ENCODE results near the gene IL20RB. TPM values are rescaled to one million over a fixed set of nuclear protein-coding genes. Genes with fewer than 3 reads are reported as not detected.

IL20RB gene
- polyA plus RNA-seq, 3 donors = 0.16 to 1.2 TPM; not detected in 1

- Histone ChIP-seq H3K4me2 (replicated peaks; ENCODE audit: extremely low read depth, low read length, poor library complexity, severe bottlenecking) (no peak overlapping the region), H2AFZ (ENCODE audit: insufficient read depth, low read depth, low read length, poor library complexity, severe bottlenecking) (no peak overlapping the region), H3K9me3 (replicated peaks in 1 of 2; ENCODE audit: control insufficient read depth in 1 of 2, insufficient read depth in 1 of 2, low read length in 2 of 2) (no peaks in the 10 kb centered on the region), H3K27me3 (ENCODE audit: control insufficient read depth in 2 of 2, insufficient read depth in 2 of 2, low read length in 2 of 2) (no peaks in the 10 kb centered on the region), H3K36me3 (replicated peaks in 1 of 2; ENCODE audit: control insufficient read depth in 1 of 2, insufficient read depth in 2 of 2, low read length in 2 of 2) (peaks cover 0 to 7% of the 10 kb centered on the region in 2 donors), H3K9ac (ENCODE audit: insufficient read depth, low read length, poor library complexity, severe bottlenecking) (no peak overlapping the region), H4K20me1 (ENCODE audit: insufficient read depth, low read length) (peaks cover 85% of the 10 kb centered on the region), H3K27ac (ENCODE audit: low read depth in 1 of 2, low read length in 2 of 2) (no peak overlapping the region), H3K4me3 (replicated peaks in 1 of 3; ENCODE audit: low read depth in 2 of 3, low read length in 3 of 3) (no peak overlapping the region), H3K4me1 (ENCODE audit: control insufficient read depth in 1 of 2, insufficient read depth in 2 of 2, low read length in 2 of 2) (peaks cover 0 to 10% of the 10 kb centered on the region in 2 donors), H3K79me2 (ENCODE audit: insufficient read depth, low read length) (peaks cover 88% of the 10 kb centered on the region)
- intact Hi-C loops (cut with micrococcal nuclease) = no loop called here
- Mint-ChIP-seq H3K4me1 (peaks cover 31% of the 10 kb centered on the region), H3K4me3 (no peak overlapping the region), H3K9me3 (no peaks in the 10 kb centered on the region), H3K36me3 (peaks cover 4 to 6% of the 10 kb centered on the region in 2 donors), H3K27me3 (ENCODE audit: low read depth in 3 of 3) (no peaks in the 10 kb centered on the region), H3K27ac (peak overlapping the region in 3 of 7 donors; percentile 2 to 43 (median 6))
- 90% methylated on average over 3 of the region's 4 CpGs for WGBS (ENCODE audit: insufficient coverage)
- no peak for TF ChIP-seq CTCF (IDR thresholded peaks at IDR 0.05)
- DNase-seq = no peak
Observed at GRCh38 chr3:136920904-136921611, 36.7 kb upstream of the IL20RB start.

GRCh38 chr3:136925425-136926190, 32.2 kb upstream of the IL20RB start:
- H3K4me3 ChIP-seq (replicated peaks in 1 of 3; ENCODE audit: low read depth in 2 of 3, low read length in 3 of 3) = no peak overlapping the region

More at GRCh38 chr3:136925425-136926190, 32.2 kb upstream of the IL20RB start:
- no peak overlapping the region for H3K4me2 ChIP-seq (replicated peaks; ENCODE audit: extremely low read depth, low read length, poor library complexity, severe bottlenecking)
- no peak overlapping the region for H3K9ac ChIP-seq (ENCODE audit: insufficient read depth, low read length, poor library complexity, severe bottlenecking)
- peaks cover 4 to 31% of the 10 kb centered on the region in 2 donors for H3K4me1 ChIP-seq (ENCODE audit: control insufficient read depth in 1 of 2, insufficient read depth in 2 of 2, low read length in 2 of 2)
- H3K9me3 ChIP-seq (replicated peaks in 1 of 2; ENCODE audit: control insufficient read depth in 1 of 2, insufficient read depth in 1 of 2, low read length in 2 of 2) = no peaks in the 10 kb centered on the region
- no peak overlapping the region for H3K27ac ChIP-seq (ENCODE audit: low read depth in 1 of 2, low read length in 2 of 2)
- H3K4me3 Mint-ChIP-seq = no peak overlapping the region
- no peak overlapping the region for H2AFZ ChIP-seq (ENCODE audit: insufficient read depth, low read depth, low read length, poor library complexity, severe bottlenecking)
- H3K27me3 ChIP-seq (ENCODE audit: control insufficient read depth in 2 of 2, insufficient read depth in 2 of 2, low read length in 2 of 2) = no peaks in the 10 kb centered on the region
- H4K20me1 ChIP-seq (ENCODE audit: insufficient read depth, low read length) = peaks cover 49% of the 10 kb centered on the region
- peaks cover 5 to 9% of the 10 kb centered on the region in 2 donors for H3K36me3 ChIP-seq (replicated peaks in 1 of 2; ENCODE audit: control insufficient read depth in 1 of 2, insufficient read depth in 2 of 2, low read length in 2 of 2)
- H3K79me2 ChIP-seq (ENCODE audit: insufficient read depth, low read length) = peaks cover 70% of the 10 kb centered on the region
- 83% methylated on average over 3 of the region's 7 CpGs for WGBS (ENCODE audit: insufficient coverage)
- peak in 1 of 3 donors; percentile 6 for DNase-seq
- no peaks in the 10 kb centered on the region for H3K9me3 Mint-ChIP-seq
- H3K4me1 Mint-ChIP-seq = peaks cover 41% of the 10 kb centered on the region
- no peak for TF ChIP-seq CTCF (IDR thresholded peaks at IDR 0.05)
- no peaks in the 10 kb centered on the region for H3K27me3 Mint-ChIP-seq (ENCODE audit: low read depth in 3 of 3)
- intact Hi-C loops (cut with micrococcal nuclease) = no loop called here
- H3K27ac Mint-ChIP-seq = no peak overlapping the region
- peaks cover 19 to 22% of the 10 kb centered on the region in 2 donors for H3K36me3 Mint-ChIP-seq
